H9 (cell line): ENCODE measurements around the gene ZNF101. TPM values are rescaled to one million over a fixed set of nuclear protein-coding genes. Genes with fewer than 3 reads are reported as not detected.
A peak's percentile ranks its signal among the peaks of the same experiment; 100 is the strongest.

ENCODE experiments used
- DNase-seq: peaks from one replicate; pipeline ENCODE4 v3.0.0-alpha.2; 2017
- H2AFZ ChIP-seq: one replicate; pipeline ENCODE4 v1.6.1; 2013; ENCODE audit warnings: mild to moderate bottlenecking, low read length, control low read depth, moderate library complexity
- H2AK5ac ChIP-seq: 2 replicates; pipeline ENCODE4 v1.6.1; 2013; ENCODE audit warnings: low read length, control low read depth, mixed read lengths; ENCODE audit not compliant: insufficient read length
- H2BK120ac ChIP-seq: one replicate; pipeline ENCODE4 v1.6.1; 2013; ENCODE audit warnings: low read depth, mild to moderate bottlenecking, low read length, control low read depth, inconsistent platforms; ENCODE audit not compliant: poor library complexity, severe bottlenecking
- H2BK12ac ChIP-seq: 2 replicates; pipeline ENCODE4 v1.6.1; 2013; ENCODE audit warnings: low read length, control low read depth, mixed read lengths, low read depth; ENCODE audit not compliant: insufficient read length
- H2BK15ac ChIP-seq: 2 replicates; pipeline ENCODE4 v1.6.1; 2013; ENCODE audit warnings: low read depth, low read length, control low read depth
- H2BK20ac ChIP-seq: one replicate; pipeline ENCODE4 v1.6.1; 2013; ENCODE audit warnings: low read depth, mild to moderate bottlenecking, low read length, control low read depth, inconsistent platforms; ENCODE audit not compliant: poor library complexity, severe bottlenecking
- H2BK5ac ChIP-seq: 2 replicates; pipeline ENCODE4 v1.6.1; 2013; ENCODE audit warnings: low read length, control low read depth, mixed read lengths; ENCODE audit not compliant: insufficient read length
- H3K14ac ChIP-seq: 2 replicates; pipeline ENCODE4 v1.6.1; 2013; ENCODE audit warnings: low read length, control low read depth; ENCODE audit not compliant: insufficient read depth
- H3K18ac ChIP-seq: 2 replicates; pipeline ENCODE4 v1.6.1; 2013; ENCODE audit warnings: low read depth, mild to moderate bottlenecking, mixed read lengths, low read length, control low read depth; ENCODE audit not compliant: insufficient read length
- H3K23ac ChIP-seq: 2 replicates; pipeline ENCODE4 v1.6.1; 2013; ENCODE audit warnings: low read length, control low read depth, mixed read lengths, low read depth; ENCODE audit not compliant: insufficient read length
- H3K23me2 ChIP-seq: 2 replicates; pipeline ENCODE4 v1.6.1; 2013; ENCODE audit warnings: low read depth, mild to moderate bottlenecking, mixed read lengths, low read length, control low read depth; ENCODE audit not compliant: insufficient read length, poor library complexity, severe bottlenecking
- H3K27ac ChIP-seq: 2 replicates; pipeline ENCODE4 v1.5.1; 2013; ENCODE audit warnings: low read length, control low read depth, mixed read lengths, low read depth; ENCODE audit not compliant: insufficient read length
- H3K27me3 ChIP-seq: 2 replicates; pipeline ENCODE4 v1.6.1; 2013; ENCODE audit warnings: low read length, control low read depth, inconsistent platforms; ENCODE audit not compliant: insufficient read depth
- H3K4ac ChIP-seq: 2 replicates; pipeline ENCODE4 v1.6.1; 2013; ENCODE audit warnings: low read depth, mild to moderate bottlenecking, control low read depth, inconsistent platforms, low read length, moderate library complexity
- H3K4me1 ChIP-seq: 2 replicates; pipeline ENCODE4 v1.6.1; 2013; ENCODE audit warnings: low read length, control low read depth, inconsistent platforms; ENCODE audit not compliant: insufficient read depth
- H3K4me2 ChIP-seq: 2 replicates; pipeline ENCODE4 v1.6.1; 2013; ENCODE audit warnings: low read length, control low read depth, mixed read lengths; ENCODE audit not compliant: insufficient read length, insufficient read depth
- H3K56ac ChIP-seq: 2 replicates; pipeline ENCODE4 v1.6.1; 2013; ENCODE audit warnings: low read depth, mild to moderate bottlenecking, mixed read lengths, low read length, control low read depth; ENCODE audit not compliant: insufficient read length
- H3K79me1 ChIP-seq: 2 replicates; pipeline ENCODE4 v1.6.1; 2013; ENCODE audit warnings: low read depth, mild to moderate bottlenecking, moderate library complexity, low read length, control low read depth, inconsistent platforms; ENCODE audit not compliant: insufficient read depth, poor library complexity, severe bottlenecking
- H3K79me2 ChIP-seq: 2 replicates; pipeline ENCODE4 v1.6.1; 2013; ENCODE audit warnings: low read length, control low read depth, inconsistent platforms; ENCODE audit not compliant: insufficient read depth
- H3K9ac ChIP-seq: 2 replicates; pipeline ENCODE4 v1.6.1; 2013; ENCODE audit warnings: low read length, control low read depth, mixed read lengths; ENCODE audit not compliant: insufficient read length; ENCODE audit errors: extremely low read depth
- H3K9me3 ChIP-seq: one replicate; pipeline ENCODE4 v1.6.1; 2013; ENCODE audit warnings: low read depth, low read length, inconsistent platforms; ENCODE audit not compliant: control insufficient read depth
- H3T11ph ChIP-seq: one replicate; pipeline ENCODE4 v1.6.1; 2013; ENCODE audit warnings: mild to moderate bottlenecking, low read length, control low read depth, inconsistent platforms
- H4K20me1 ChIP-seq: one replicate; pipeline ENCODE4 v1.6.1; 2013; ENCODE audit not compliant: control insufficient read depth, insufficient read length, insufficient read depth
- H4K5ac ChIP-seq: 2 replicates; pipeline ENCODE4 v1.6.1; 2013; ENCODE audit warnings: low read depth, mild to moderate bottlenecking, mixed read lengths, low read length, control low read depth; ENCODE audit not compliant: insufficient read length
- H4K8ac ChIP-seq: replicated peaks from 2 replicates; pipeline ENCODE4 v1.6.1; 2013; ENCODE audit warnings: low read length, control low read depth, mixed read lengths, low read depth; ENCODE audit not compliant: insufficient read length
- H4K91ac ChIP-seq: 2 replicates; pipeline ENCODE4 v1.6.1; 2013; ENCODE audit warnings: low read depth, mild to moderate bottlenecking, moderate library complexity, mixed read lengths, low read length, control low read depth; ENCODE audit not compliant: insufficient read length
- H3K27ac Mint-ChIP-seq, 3 experiments: 2 replicates in 2 of 3; 3 replicates in 1 of 3; pipeline ENCODE4 v1.8.0; 2020 to 2021; ENCODE audit warnings: mixed read lengths in 3 of 3, mild to moderate bottlenecking in 1 of 3, moderate library complexity in 1 of 3
- H3K27me3 Mint-ChIP-seq: 2 replicates; pipeline ENCODE4 v1.8.0; 2021; ENCODE audit warnings: low read depth, mild to moderate bottlenecking, moderate library complexity, mixed read lengths
- H3K36me3 Mint-ChIP-seq, 3 experiments: 2 replicates in 2 of 3; 3 replicates in 1 of 3; pipeline ENCODE4 v1.8.0; 2020 to 2021; ENCODE audit warnings: low read depth in 3 of 3, mixed read lengths in 3 of 3; ENCODE audit not compliant: insufficient read depth in 1 of 3
- H3K4me1 Mint-ChIP-seq, 2 experiments: 2 replicates each; pipeline ENCODE4 v1.8.0; 2020; ENCODE audit warnings: mixed read lengths in 2 of 2
- H3K4me3 Mint-ChIP-seq, 2 experiments: 2 replicates in 1 of 2; 3 replicates in 1 of 2; pipeline ENCODE4 v1.8.0; 2020 to 2021; ENCODE audit warnings: mild to moderate bottlenecking in 2 of 2, mixed read lengths in 2 of 2, moderate library complexity in 1 of 2
- H3K9me3 Mint-ChIP-seq, 2 experiments: 2 replicates in 1 of 2; 3 replicates in 1 of 2; pipeline ENCODE4 v1.8.0; 2020; ENCODE audit warnings: mild to moderate bottlenecking in 2 of 2, mixed read lengths in 2 of 2, moderate library complexity in 1 of 2
- CTCF ChIP-seq: fragments of 200-600 bp; sonication (generic); conservative IDR thresholded peaks from 3 replicates; pipeline ENCODE4 v1.8.0; 2021; ENCODE audit warnings: antibody characterized with exemption, mild to moderate bottlenecking
- WGBS: extraction: QIAGEN DNeasy Blood & Tissue Kit; methylation state at CpG from one replicate; pipeline ENCODE4 v1.1.7; 2013; ENCODE audit warnings: missing lambda C conversion rate, low lambda C conversion rate, mixed read lengths; ENCODE audit not compliant: insufficient read length; ENCODE audit errors: extremely low coverage; 5-methylcytosine and 5-hydroxymethylcytosine counted together
- total RNA-seq: library from RNA; stranded (reverse); gene quantifications from 2 replicates; pipeline ENCODE4 v1.2.1, GENCODE V29; 2021

The ZNF101 gene
- total RNA-seq, 1 experiment from 2014 or later, result 46.9 TPM

- Histone ChIP-seq H3K79me1 (no peaks in the 10 kb centered on the region), H2BK15ac (no peak overlapping the region), H3K4me2 (no peak overlapping the region), H2BK12ac (no peak overlapping the region), H3K14ac (no peak overlapping the region), H2BK120ac (no peak overlapping the region), H3K4me1 (no peaks in the 10 kb centered on the region), H3K27me3 (no peaks in the 10 kb centered on the region), H2BK20ac (no peak overlapping the region), H4K20me1 (no peaks in the 10 kb centered on the region), H3K23me2 (peaks cover 8% of the 10 kb centered on the region), H3K18ac (no peak overlapping the region), H3K27ac (no peak overlapping the region), H3K56ac (no peak overlapping the region), H2AK5ac (no peak overlapping the region), H4K5ac (no peak overlapping the region), H2AFZ (no peak overlapping the region), H2BK5ac (no peak overlapping the region), H3T11ph (no peak overlapping the region), H3K79me2 (no peaks in the 10 kb centered on the region), H4K91ac (no peak overlapping the region), H3K4ac (no peak overlapping the region), H3K9ac (no peak overlapping the region), H4K8ac (no peak overlapping the region), H3K9me3 (no peaks in the 10 kb centered on the region), H3K23ac (no peak overlapping the region)
- H3K36me3 Mint-ChIP-seq, result peaks cover 15 to 46% (median 41%) of the 10 kb centered on the region in 3 experiments; a peak in 6 of 7 replicates
- peaks cover 6 to 8% of the 10 kb centered on the region in 2 experiments for H3K4me1 Mint-ChIP-seq
- H3K27me3 Mint-ChIP-seq, result no peaks in the 10 kb centered on the region
- H3K27ac Mint-ChIP-seq, result no peak overlapping the region; a peak in 1 of 7 replicates
- WGBS, result no CpG with 5 or more reads among the region's 5 CpGs
- DNase-seq, result no peak
- H3K9me3 Mint-ChIP-seq, result no peaks in the 10 kb centered on the region
- 0 out of 3 replicates have a peak, but pooled peaks have one; percentile 2 for TF ChIP-seq CTCF
- H3K4me3 Mint-ChIP-seq, result peak overlapping the region; percentile 89 to 90
Measured at GRCh38 chr19:19644054-19644388, 24.6 kb upstream of the ZNF101 start.
